Right lobe of liver (tissue), 6 donors: Measurements from ENCODE around the gene VEGFA. TPM values are rescaled to one million over a fixed set of nuclear protein-coding genes. Genes with fewer than 3 reads are reported as not detected.
A peak's percentile ranks its signal among the peaks of the same experiment; 100 is the strongest.

Source experiments
- ATAC-seq, 4 donors: fragments of 200-7000 bp; cut with Tn5 transposase; one replicate each; pipeline ENCODE4 v1.9.1; 2020; ENCODE audit warnings: mild to moderate bottlenecking in 4 of 4, moderate library complexity in 4 of 4
- DNase-seq, 3 donors: peaks; one replicate each; pipeline ENCODE4 v3.0.0-alpha.2; 2020
- H3K27ac ChIP-seq, 3 donors: fragments of 200-600 bp; one replicate each; pipeline ENCODE4 v1.8.0; 2022
- H3K27me3 ChIP-seq, 2 donors: fragments of 200-600 bp; one replicate each; pipeline ENCODE4 v1.8.0; 2022
- H3K36me3 ChIP-seq, 4 donors: fragments of 200-600 bp; sonication (generic) in 1 of 4; one replicate each; pipeline versions ENCODE4 v1.5.1 to v1.8.0; 2017 to 2022; ENCODE audit warnings: control low read depth in 1 of 4
- H3K4me1 ChIP-seq, 4 donors: fragments of 200-600 bp; sonication (generic) in 1 of 4; one replicate each; pipeline versions ENCODE4 v1.5.1 to v1.8.0; 2017 to 2022; ENCODE audit warnings: control low read depth in 1 of 4
- H3K4me3 ChIP-seq, 3 donors: fragments of 200-600 bp; one replicate each; pipeline ENCODE4 v1.8.0; 2022
- H3K9me3 ChIP-seq, 4 donors: fragments of 200-600 bp; sonication (generic) in 1 of 4; one replicate each; pipeline versions ENCODE4 v1.5.1 to v1.8.0; 2017 to 2022; ENCODE audit warnings: control low read depth in 1 of 4
- CTCF ChIP-seq, 4 donors: fragments of 200-600 bp in 3 of 4; fragments of 450-650 bp in 1 of 4; IDR thresholded peaks; one replicate each; pipeline versions ENCODE4 v1.5.1 to v1.8.0; 2016 to 2022; ENCODE audit warnings: antibody characterized with exemption in 4 of 4, mild to moderate bottlenecking in 2 of 4
- POLR2A ChIP-seq: fragments of 450-650 bp; IDR thresholded peaks from one replicate; pipeline ENCODE4 v1.6.1; 2017; ENCODE audit warnings: antibody characterized with exemption, mild to moderate bottlenecking
- WGBS: methylation state at CpG from one replicate; pipeline ENCODE4 v1.1.6; 2018; ENCODE audit warnings: low coverage, low lambda C conversion rate; ENCODE audit not compliant: insufficient coverage; ENCODE audit errors: missing lambda C conversion rate; 5-methylcytosine and 5-hydroxymethylcytosine counted together
- intact Hi-C, 2 donors: fragments of 100-400 bp; cut with DNase I; formaldehyde crosslinking; loops; one replicate each; pipeline versions ENCODE4 v1.11.2 to v1.14.1; 2022
- total RNA-seq, 6 experiments: library from RNA; depleted of rRNA in 2 of 6; stranded (reverse); fragments of >200 nt in 2 of 6; fragmentation: NEBNext Ultra II Directional in 3 of 6; extraction: Animal tissue kit (Norgen Biotek cat#: 25700) in 3 of 6; gene quantifications; one replicate each; pipeline versions ENCODE4 v1.1.0 to v1.2.4, GENCODE V29; 2016 to 2023
- donor health status: DM: no; HTN: yes; CAD: no.
- donor health status: DM: no; HTN: no; CAD: no.
- donor health status: DM: no; HTN: no; CAD: no.
- donor health status: DM: no; HTN: yes; CAD: no.
- donor health status: DM: no; HTN: yes; CAD: no.

Gene VEGFA
- total RNA-seq, 6 experiments from 2014 or later: 91.3 to 571 (median 132) TPM

- Histone ChIP-seq H3K36me3 (no peaks in the 10 kb centered on the region), H3K4me3 (no peak overlapping the region), H3K27ac (no peak overlapping the region), H3K4me1 (peaks cover 0 to under 1% (median 0%) of the 10 kb centered on the region in 4 donors), H3K27me3 (no peaks in the 10 kb centered on the region), H3K9me3 (no peaks in the 10 kb centered on the region)
- intact Hi-C loops: no loop called here
- DNase-seq: peak in 1 of 3 donors; percentile 34
- no peak for ATAC-seq
- TF ChIP-seq POLR2A (no peak), CTCF (IDR thresholded peaks at IDR 0.05) (no peak)
- WGBS: 60% methylated on average over 2 of the region's 5 CpGs
These were observed 23.3 kb downstream of the VEGFA start for GRCh38 chr6:43793154-43793874.

- Histone ChIP-seq H3K9me3 (no peaks in the 10 kb centered on the region), H3K4me1 (peaks cover 0 to 5% (median under 1%) of the 10 kb centered on the region in 4 donors), H3K4me3 (no peak overlapping the region), H3K27ac (no peak overlapping the region), H3K27me3 (no peaks in the 10 kb centered on the region), H3K36me3 (no peaks in the 10 kb centered on the region)
- no peak for ATAC-seq
- 63% methylated on average over 1 of the region's 9 CpGs for WGBS
- DNase-seq: no peak
- intact Hi-C loops: no loop called here
- TF ChIP-seq POLR2A (no peak), CTCF (IDR thresholded peaks at IDR 0.05) (no peak)
These were observed 23.8 kb downstream of the VEGFA start for GRCh38 chr6:43793875-43794242.

GRCh38 chr6:43795421-43795820 is 25.4 kb downstream of the VEGFA start:
- ATAC-seq (no peak), DNase-seq (no peak)
- Histone ChIP-seq H3K4me3 (no peak overlapping the region), H3K27me3 (no peaks in the 10 kb centered on the region), H3K27ac (no peak overlapping the region), H3K36me3 (no peaks in the 10 kb centered on the region), H3K9me3 (no peaks in the 10 kb centered on the region), H3K4me1 (peaks cover 0 to 17% (median 5%) of the 10 kb centered on the region in 4 donors)
- intact Hi-C loops: no loop called here
- TF ChIP-seq POLR2A (no peak), CTCF (IDR thresholded peaks at IDR 0.05) (no peak)
- no CpG with 5 or more reads among the region's 8 CpGs for WGBS

- no peak for TF ChIP-seq CTCF (IDR thresholded peaks at IDR 0.05)
- no peak for TF ChIP-seq POLR2A
- Histone ChIP-seq H3K4me3 (no peak overlapping the region), H3K27ac (no peak overlapping the region), H3K4me1 (peaks cover 0 to 23% (median 8%) of the 10 kb centered on the region in 4 donors), H3K9me3 (no peaks in the 10 kb centered on the region), H3K36me3 (no peaks in the 10 kb centered on the region), H3K27me3 (no peaks in the 10 kb centered on the region)
- intact Hi-C loops: no loop called here
- ATAC-seq: no peak
- 66% methylated on average over 4 of the region's 5 CpGs for WGBS
- no peak for DNase-seq
These were observed 26.2 kb downstream of the VEGFA start for GRCh38 chr6:43796168-43796567.
